H9 (cell line): Measurements from ENCODE around the gene ZNF217. TPM values are rescaled to one million over a fixed set of nuclear protein-coding genes. Genes with fewer than 3 reads are reported as not detected.

ENCODE experiments used
- DNase-seq: peaks from one replicate; pipeline ENCODE4 v3.0.0-alpha.2; 2017
- H2AFZ ChIP-seq: one replicate; pipeline ENCODE4 v1.6.1; 2013; ENCODE audit warnings: mild to moderate bottlenecking, low read length, control low read depth, moderate library complexity
- H2AK5ac ChIP-seq: 2 replicates; pipeline ENCODE4 v1.6.1; 2013; ENCODE audit warnings: low read length, control low read depth, mixed read lengths; ENCODE audit not compliant: insufficient read length
- H2BK120ac ChIP-seq: one replicate; pipeline ENCODE4 v1.6.1; 2013; ENCODE audit warnings: low read depth, mild to moderate bottlenecking, low read length, control low read depth, inconsistent platforms; ENCODE audit not compliant: poor library complexity, severe bottlenecking
- H2BK12ac ChIP-seq: 2 replicates; pipeline ENCODE4 v1.6.1; 2013; ENCODE audit warnings: low read length, control low read depth, mixed read lengths, low read depth; ENCODE audit not compliant: insufficient read length
- H2BK15ac ChIP-seq: 2 replicates; pipeline ENCODE4 v1.6.1; 2013; ENCODE audit warnings: low read depth, low read length, control low read depth
- H2BK20ac ChIP-seq: one replicate; pipeline ENCODE4 v1.6.1; 2013; ENCODE audit warnings: low read depth, mild to moderate bottlenecking, low read length, control low read depth, inconsistent platforms; ENCODE audit not compliant: poor library complexity, severe bottlenecking
- H2BK5ac ChIP-seq: 2 replicates; pipeline ENCODE4 v1.6.1; 2013; ENCODE audit warnings: low read length, control low read depth, mixed read lengths; ENCODE audit not compliant: insufficient read length
- H3K14ac ChIP-seq: 2 replicates; pipeline ENCODE4 v1.6.1; 2013; ENCODE audit warnings: low read length, control low read depth; ENCODE audit not compliant: insufficient read depth
- H3K18ac ChIP-seq: 2 replicates; pipeline ENCODE4 v1.6.1; 2013; ENCODE audit warnings: low read depth, mild to moderate bottlenecking, mixed read lengths, low read length, control low read depth; ENCODE audit not compliant: insufficient read length
- H3K23ac ChIP-seq: 2 replicates; pipeline ENCODE4 v1.6.1; 2013; ENCODE audit warnings: low read length, control low read depth, mixed read lengths, low read depth; ENCODE audit not compliant: insufficient read length
- H3K23me2 ChIP-seq: 2 replicates; pipeline ENCODE4 v1.6.1; 2013; ENCODE audit warnings: low read depth, mild to moderate bottlenecking, mixed read lengths, low read length, control low read depth; ENCODE audit not compliant: insufficient read length, poor library complexity, severe bottlenecking
- H3K27ac ChIP-seq: 2 replicates; pipeline ENCODE4 v1.5.1; 2013; ENCODE audit warnings: low read length, control low read depth, mixed read lengths, low read depth; ENCODE audit not compliant: insufficient read length
- H3K27me3 ChIP-seq: 2 replicates; pipeline ENCODE4 v1.6.1; 2013; ENCODE audit warnings: low read length, control low read depth, inconsistent platforms; ENCODE audit not compliant: insufficient read depth
- H3K4ac ChIP-seq: 2 replicates; pipeline ENCODE4 v1.6.1; 2013; ENCODE audit warnings: low read depth, mild to moderate bottlenecking, control low read depth, inconsistent platforms, low read length, moderate library complexity
- H3K4me1 ChIP-seq: 2 replicates; pipeline ENCODE4 v1.6.1; 2013; ENCODE audit warnings: low read length, control low read depth, inconsistent platforms; ENCODE audit not compliant: insufficient read depth
- H3K4me2 ChIP-seq: 2 replicates; pipeline ENCODE4 v1.6.1; 2013; ENCODE audit warnings: low read length, control low read depth, mixed read lengths; ENCODE audit not compliant: insufficient read length, insufficient read depth
- H3K56ac ChIP-seq: 2 replicates; pipeline ENCODE4 v1.6.1; 2013; ENCODE audit warnings: low read depth, mild to moderate bottlenecking, mixed read lengths, low read length, control low read depth; ENCODE audit not compliant: insufficient read length
- H3K79me1 ChIP-seq: 2 replicates; pipeline ENCODE4 v1.6.1; 2013; ENCODE audit warnings: low read depth, mild to moderate bottlenecking, moderate library complexity, low read length, control low read depth, inconsistent platforms; ENCODE audit not compliant: insufficient read depth, poor library complexity, severe bottlenecking
- H3K79me2 ChIP-seq: 2 replicates; pipeline ENCODE4 v1.6.1; 2013; ENCODE audit warnings: low read length, control low read depth, inconsistent platforms; ENCODE audit not compliant: insufficient read depth
- H3K9ac ChIP-seq: 2 replicates; pipeline ENCODE4 v1.6.1; 2013; ENCODE audit warnings: low read length, control low read depth, mixed read lengths; ENCODE audit not compliant: insufficient read length; ENCODE audit errors: extremely low read depth
- H3K9me3 ChIP-seq: one replicate; pipeline ENCODE4 v1.6.1; 2013; ENCODE audit warnings: low read depth, low read length, inconsistent platforms; ENCODE audit not compliant: control insufficient read depth
- H3T11ph ChIP-seq: one replicate; pipeline ENCODE4 v1.6.1; 2013; ENCODE audit warnings: mild to moderate bottlenecking, low read length, control low read depth, inconsistent platforms
- H4K20me1 ChIP-seq: one replicate; pipeline ENCODE4 v1.6.1; 2013; ENCODE audit not compliant: control insufficient read depth, insufficient read length, insufficient read depth
- H4K5ac ChIP-seq: 2 replicates; pipeline ENCODE4 v1.6.1; 2013; ENCODE audit warnings: low read depth, mild to moderate bottlenecking, mixed read lengths, low read length, control low read depth; ENCODE audit not compliant: insufficient read length
- H4K8ac ChIP-seq: replicated peaks from 2 replicates; pipeline ENCODE4 v1.6.1; 2013; ENCODE audit warnings: low read length, control low read depth, mixed read lengths, low read depth; ENCODE audit not compliant: insufficient read length
- H4K91ac ChIP-seq: 2 replicates; pipeline ENCODE4 v1.6.1; 2013; ENCODE audit warnings: low read depth, mild to moderate bottlenecking, moderate library complexity, mixed read lengths, low read length, control low read depth; ENCODE audit not compliant: insufficient read length
- H3K27ac Mint-ChIP-seq, 3 experiments: 2 replicates in 2 of 3; 3 replicates in 1 of 3; pipeline ENCODE4 v1.8.0; 2020 to 2021; ENCODE audit warnings: mixed read lengths in 3 of 3, mild to moderate bottlenecking in 1 of 3, moderate library complexity in 1 of 3
- H3K27me3 Mint-ChIP-seq: 2 replicates; pipeline ENCODE4 v1.8.0; 2021; ENCODE audit warnings: low read depth, mild to moderate bottlenecking, moderate library complexity, mixed read lengths
- H3K36me3 Mint-ChIP-seq, 3 experiments: 2 replicates in 2 of 3; 3 replicates in 1 of 3; pipeline ENCODE4 v1.8.0; 2020 to 2021; ENCODE audit warnings: low read depth in 3 of 3, mixed read lengths in 3 of 3; ENCODE audit not compliant: insufficient read depth in 1 of 3
- H3K4me1 Mint-ChIP-seq, 2 experiments: 2 replicates each; pipeline ENCODE4 v1.8.0; 2020; ENCODE audit warnings: mixed read lengths in 2 of 2
- H3K4me3 Mint-ChIP-seq, 2 experiments: 2 replicates in 1 of 2; 3 replicates in 1 of 2; pipeline ENCODE4 v1.8.0; 2020 to 2021; ENCODE audit warnings: mild to moderate bottlenecking in 2 of 2, mixed read lengths in 2 of 2, moderate library complexity in 1 of 2
- H3K9me3 Mint-ChIP-seq, 2 experiments: 2 replicates in 1 of 2; 3 replicates in 1 of 2; pipeline ENCODE4 v1.8.0; 2020; ENCODE audit warnings: mild to moderate bottlenecking in 2 of 2, mixed read lengths in 2 of 2, moderate library complexity in 1 of 2
- CTCF ChIP-seq: fragments of 200-600 bp; sonication (generic); conservative IDR thresholded peaks from 3 replicates; pipeline ENCODE4 v1.8.0; 2021; ENCODE audit warnings: antibody characterized with exemption, mild to moderate bottlenecking
- WGBS: extraction: QIAGEN DNeasy Blood & Tissue Kit; methylation state at CpG from one replicate; pipeline ENCODE4 v1.1.7; 2013; ENCODE audit warnings: missing lambda C conversion rate, low lambda C conversion rate, mixed read lengths; ENCODE audit not compliant: insufficient read length; ENCODE audit errors: extremely low coverage; 5-methylcytosine and 5-hydroxymethylcytosine counted together
- total RNA-seq: library from RNA; stranded (reverse); gene quantifications from 2 replicates; pipeline ENCODE4 v1.2.1, GENCODE V29; 2021

Gene ZNF217
- total RNA-seq, 1 experiment from 2014 or later, result 82.8 TPM

- no peak overlapping the region for H4K8ac ChIP-seq
- no peak overlapping the region for H4K5ac ChIP-seq
- no peak overlapping the region for H3K56ac ChIP-seq
- WGBS, result no CpG with 5 or more reads among the region's 7 CpGs
- no peak for DNase-seq
- H2BK12ac ChIP-seq, result no peak overlapping the region
- H3K4ac ChIP-seq, result no peak overlapping the region
- H3K79me1 ChIP-seq, result no peaks in the 10 kb centered on the region
- no peak overlapping the region for H3K14ac ChIP-seq
- H3K18ac ChIP-seq, result no peak overlapping the region
- H3K79me2 ChIP-seq, result no peaks in the 10 kb centered on the region
- no peak overlapping the region for H2AFZ ChIP-seq
- Mint-ChIP-seq H3K27ac (peak overlapping the region in 2 of 3 experiments; percentile 24 to 27; a peak in 2 of 7 replicates), H3K9me3 (no peaks in the 10 kb centered on the region), H3K4me1 (no peaks in the 10 kb centered on the region), H3K36me3 (peaks cover 5 to 21% (median 10%) of the 10 kb centered on the region in 3 experiments; a peak in 6 of 7 replicates), H3K4me3 (no peak overlapping the region), H3K27me3 (no peaks in the 10 kb centered on the region)
- TF ChIP-seq CTCF, result no peak
- H3K9ac ChIP-seq, result no peak overlapping the region
- no peaks in the 10 kb centered on the region for H3K4me1 ChIP-seq
- no peak overlapping the region for H2BK20ac ChIP-seq
- no peak overlapping the region for H3K27ac ChIP-seq
- H3K23ac ChIP-seq, result no peak overlapping the region
- no peak overlapping the region for H2BK5ac ChIP-seq
- no peak overlapping the region for H2BK120ac ChIP-seq
- no peaks in the 10 kb centered on the region for H3K27me3 ChIP-seq
- no peak overlapping the region for H3T11ph ChIP-seq
- H2BK15ac ChIP-seq, result no peak overlapping the region
- no peak overlapping the region for H4K91ac ChIP-seq
- no peaks in the 10 kb centered on the region for H4K20me1 ChIP-seq
- H3K9me3 ChIP-seq, result no peaks in the 10 kb centered on the region
- no peak overlapping the region for H2AK5ac ChIP-seq
- no peaks in the 10 kb centered on the region for H3K23me2 ChIP-seq
- no peak overlapping the region for H3K4me2 ChIP-seq
Measured at GRCh38 chr20:53557130-53557529, 36.5 kb downstream of the ZNF217 start.
